ENCODE data around the gene SMAD2. TPM values are rescaled to one million over a fixed set of nuclear protein-coding genes. Genes with fewer than 3 reads are reported as not detected.

The SMAD2 gene
- total and polyA plus RNA-seq, 9 of the 15 experiments (the other 6 are each of a cell fraction or from before 2014, with no cell fraction given) = 9.2 to 49.6 (median 33.7) TPM

DNA sequence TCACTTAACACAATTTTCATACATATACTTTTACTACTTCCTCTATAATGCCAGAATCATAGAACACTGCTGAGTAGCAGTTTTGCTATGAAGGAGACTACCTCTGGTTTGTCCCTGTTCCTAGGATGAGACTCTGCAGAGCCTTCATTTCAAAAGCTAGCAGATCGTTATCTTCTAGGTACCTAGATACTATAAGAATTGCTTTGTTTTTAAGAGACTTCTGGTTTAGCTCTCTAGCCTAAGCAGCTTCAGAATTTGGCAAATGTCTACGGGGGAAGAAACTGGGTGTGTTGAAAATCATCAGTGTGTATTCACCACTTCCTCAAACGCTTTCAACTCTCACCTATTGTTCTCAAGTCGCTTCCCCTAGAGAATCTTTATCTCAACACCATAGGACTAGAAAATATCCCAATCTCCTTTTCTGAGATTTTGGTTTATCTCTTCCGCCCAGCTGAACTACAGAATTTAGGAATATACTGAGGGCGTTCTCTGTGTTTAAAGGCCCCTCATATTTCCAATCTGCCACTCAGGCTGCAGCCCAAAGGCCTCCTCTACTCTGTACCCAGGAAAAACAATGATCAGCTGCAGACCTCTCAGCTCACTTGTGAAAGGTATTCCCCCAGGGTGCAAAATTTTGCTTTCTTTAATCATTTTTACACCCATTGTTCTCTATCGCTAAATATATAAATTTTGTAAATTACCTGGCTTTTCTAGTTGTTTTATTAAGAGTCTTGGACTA lies 28.7 kb downstream of the SMAD2 start (continued):
- TF ChIP-seq, protein P1, sequence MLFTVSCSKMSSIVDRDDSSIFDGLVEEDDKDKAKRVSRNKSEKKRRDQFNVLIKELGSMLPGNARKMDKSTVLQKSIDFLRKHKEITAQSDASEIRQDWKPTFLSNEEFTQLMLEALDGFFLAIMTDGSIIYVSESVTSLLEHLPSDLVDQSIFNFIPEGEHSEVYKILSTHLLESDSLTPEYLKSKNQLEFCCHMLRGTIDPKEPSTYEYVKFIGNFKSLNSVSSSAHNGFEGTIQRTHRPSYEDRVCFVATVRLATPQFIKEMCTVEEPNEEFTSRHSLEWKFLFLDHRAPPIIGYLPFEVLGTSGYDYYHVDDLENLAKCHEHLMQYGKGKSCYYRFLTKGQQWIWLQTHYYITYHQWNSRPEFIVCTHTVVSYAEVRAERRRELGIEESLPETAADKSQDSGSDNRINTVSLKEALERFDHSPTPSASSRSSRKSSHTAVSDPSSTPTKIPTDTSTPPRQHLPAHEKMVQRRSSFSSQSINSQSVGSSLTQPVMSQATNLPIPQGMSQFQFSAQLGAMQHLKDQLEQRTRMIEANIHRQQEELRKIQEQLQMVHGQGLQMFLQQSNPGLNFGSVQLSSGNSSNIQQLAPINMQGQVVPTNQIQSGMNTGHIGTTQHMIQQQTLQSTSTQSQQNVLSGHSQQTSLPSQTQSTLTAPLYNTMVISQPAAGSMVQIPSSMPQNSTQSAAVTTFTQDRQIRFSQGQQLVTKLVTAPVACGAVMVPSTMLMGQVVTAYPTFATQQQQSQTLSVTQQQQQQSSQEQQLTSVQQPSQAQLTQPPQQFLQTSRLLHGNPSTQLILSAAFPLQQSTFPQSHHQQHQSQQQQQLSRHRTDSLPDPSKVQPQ (CRISPR knock-in tag; IDR thresholded peaks at IDR 0.05; ENCODE audit: borderline replicate concordance) = no peak
- TF ChIP-seq, protein P2, sequence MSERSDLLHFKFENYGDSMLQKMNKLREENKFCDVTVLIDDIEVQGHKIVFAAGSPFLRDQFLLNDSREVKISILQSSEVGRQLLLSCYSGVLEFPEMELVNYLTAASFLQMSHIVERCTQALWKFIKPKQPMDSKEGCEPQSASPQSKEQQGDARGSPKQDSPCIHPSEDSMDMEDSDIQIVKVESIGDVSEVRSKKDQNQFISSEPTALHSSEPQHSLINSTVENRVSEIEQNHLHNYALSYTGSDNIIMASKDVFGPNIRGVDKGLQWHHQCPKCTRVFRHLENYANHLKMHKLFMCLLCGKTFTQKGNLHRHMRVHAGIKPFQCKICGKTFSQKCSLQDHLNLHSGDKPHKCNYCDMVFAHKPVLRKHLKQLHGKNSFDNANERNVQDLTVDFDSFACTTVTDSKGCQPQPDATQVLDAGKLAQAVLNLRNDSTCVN (CRISPR knock-in tag; IDR thresholded peaks at IDR 0.05) = no peak
- TF ChIP-seq, protein P3, sequence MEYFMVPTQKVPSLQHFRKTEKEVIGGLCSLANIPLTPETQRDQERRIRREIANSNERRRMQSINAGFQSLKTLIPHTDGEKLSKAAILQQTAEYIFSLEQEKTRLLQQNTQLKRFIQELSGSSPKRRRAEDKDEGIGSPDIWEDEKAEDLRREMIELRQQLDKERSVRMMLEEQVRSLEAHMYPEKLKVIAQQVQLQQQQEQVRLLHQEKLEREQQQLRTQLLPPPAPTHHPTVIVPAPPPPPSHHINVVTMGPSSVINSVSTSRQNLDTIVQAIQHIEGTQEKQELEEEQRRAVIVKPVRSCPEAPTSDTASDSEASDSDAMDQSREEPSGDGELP (CRISPR knock-in tag; IDR thresholded peaks at IDR 0.05; ENCODE audit: borderline replicate concordance) = no peak
- TF ChIP-seq PHB2 (IDR thresholded peaks at IDR 0.05; ENCODE audit: low read depth) = no peak
- TF ChIP-seq TEAD4 (IDR thresholded peaks at IDR 0.05; ENCODE audit: low read length) = peak; percentile 64; the same call in 1 of the 2 replicates
- TF ChIP-seq TEAD4 (CRISPR knock-in tag; IDR thresholded peaks at IDR 0.05; ENCODE audit: borderline replicate concordance) = no peak
- no peak for TF ChIP-seq PHF8 (IDR thresholded peaks at IDR 0.05; ENCODE audit: borderline replicate concordance, low read length)
- TF ChIP-seq ILK (tag; IDR thresholded peaks at IDR 0.05; ENCODE audit: borderline replicate concordance, low read depth) = no peak
- TF ChIP-seq, protein P4, sequence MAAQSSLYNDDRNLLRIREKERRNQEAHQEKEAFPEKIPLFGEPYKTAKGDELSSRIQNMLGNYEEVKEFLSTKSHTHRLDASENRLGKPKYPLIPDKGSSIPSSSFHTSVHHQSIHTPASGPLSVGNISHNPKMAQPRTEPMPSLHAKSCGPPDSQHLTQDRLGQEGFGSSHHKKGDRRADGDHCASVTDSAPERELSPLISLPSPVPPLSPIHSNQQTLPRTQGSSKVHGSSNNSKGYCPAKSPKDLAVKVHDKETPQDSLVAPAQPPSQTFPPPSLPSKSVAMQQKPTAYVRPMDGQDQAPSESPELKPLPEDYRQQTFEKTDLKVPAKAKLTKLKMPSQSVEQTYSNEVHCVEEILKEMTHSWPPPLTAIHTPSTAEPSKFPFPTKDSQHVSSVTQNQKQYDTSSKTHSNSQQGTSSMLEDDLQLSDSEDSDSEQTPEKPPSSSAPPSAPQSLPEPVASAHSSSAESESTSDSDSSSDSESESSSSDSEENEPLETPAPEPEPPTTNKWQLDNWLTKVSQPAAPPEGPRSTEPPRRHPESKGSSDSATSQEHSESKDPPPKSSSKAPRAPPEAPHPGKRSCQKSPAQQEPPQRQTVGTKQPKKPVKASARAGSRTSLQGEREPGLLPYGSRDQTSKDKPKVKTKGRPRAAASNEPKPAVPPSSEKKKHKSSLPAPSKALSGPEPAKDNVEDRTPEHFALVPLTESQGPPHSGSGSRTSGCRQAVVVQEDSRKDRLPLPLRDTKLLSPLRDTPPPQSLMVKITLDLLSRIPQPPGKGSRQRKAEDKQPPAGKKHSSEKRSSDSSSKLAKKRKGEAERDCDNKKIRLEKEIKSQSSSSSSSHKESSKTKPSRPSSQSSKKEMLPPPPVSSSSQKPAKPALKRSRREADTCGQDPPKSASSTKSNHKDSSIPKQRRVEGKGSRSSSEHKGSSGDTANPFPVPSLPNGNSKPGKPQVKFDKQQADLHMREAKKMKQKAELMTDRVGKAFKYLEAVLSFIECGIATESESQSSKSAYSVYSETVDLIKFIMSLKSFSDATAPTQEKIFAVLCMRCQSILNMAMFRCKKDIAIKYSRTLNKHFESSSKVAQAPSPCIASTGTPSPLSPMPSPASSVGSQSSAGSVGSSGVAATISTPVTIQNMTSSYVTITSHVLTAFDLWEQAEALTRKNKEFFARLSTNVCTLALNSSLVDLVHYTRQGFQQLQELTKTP (IDR thresholded peaks at IDR 0.05; ENCODE audit: low read depth in 1 of 2, partially characterized antibody in 2 of 2) = no peak
- peak; percentile 52 for TF ChIP-seq TAL1 (IDR thresholded peaks at IDR 0.05)
- no peak for TF ChIP-seq RB1 (IDR thresholded peaks at IDR 0.05; ENCODE audit: low read depth)
- TF ChIP-seq ZNF23 (CRISPR knock-in tag; IDR thresholded peaks at IDR 0.05) = no peak
- TF ChIP-seq CBFA2T2 (conservative IDR thresholded peaks at IDR 0.05) = peak; percentile 64
